Spinal cord (tissue), 10 donors: ENCODE data around the gene CTRL. TPM values are rescaled to one million over a fixed set of nuclear protein-coding genes. Genes with fewer than 3 reads are reported as not detected.
"Not testable (repeated sequence)": the region's sequence is repeated elsewhere in the genome, so short reads cannot be mapped to it uniquely, and the experiment has no call there.

Experiments used
- DNase-seq, 6 donors: peaks; one replicate each; pipeline versions ENCODE4 v3.0.0 to v3.0.0-alpha.2; 2013 to 2015; ENCODE audit warnings: low spot score in 6 of 6, low read depth in 4 of 6
- H3K27ac ChIP-seq: one replicate; pipeline ENCODE4 v1.5.1; 2013; ENCODE audit warnings: low read depth, low read length, control low read depth
- H3K27me3 ChIP-seq: one replicate; pipeline ENCODE4 v1.6.1; 2013; ENCODE audit warnings: low read length; ENCODE audit not compliant: control insufficient read depth, insufficient read depth
- H3K36me3 ChIP-seq: one replicate; pipeline ENCODE4 v1.6.1; 2013; ENCODE audit warnings: low read length; ENCODE audit not compliant: control insufficient read depth, insufficient read depth
- H3K4me1 ChIP-seq: one replicate; pipeline ENCODE4 v1.6.1; 2013; ENCODE audit warnings: low read length; ENCODE audit not compliant: control insufficient read depth, insufficient read depth
- H3K4me3 ChIP-seq: one replicate; pipeline ENCODE4 v1.5.1; 2013; ENCODE audit warnings: low read depth, low read length, control low read depth
- H3K9me3 ChIP-seq: one replicate; pipeline ENCODE4 v1.6.1; 2013; ENCODE audit warnings: low read length; ENCODE audit not compliant: control insufficient read depth, insufficient read depth
- WGBS: methylation state at CpG from one replicate; pipeline ENCODE4 v1.1.5; 2013; ENCODE audit warnings: missing lambda C conversion rate; ENCODE audit not compliant: insufficient coverage; 5-methylcytosine and 5-hydroxymethylcytosine counted together
- polyA plus RNA-seq, 2 donors: library from polyadenylated mRNA; unstranded; fragments of 120-200 nt; gene quantifications; one replicate each; pipeline ENCODE4 v1.2.1, GENCODE V29; 2013; ENCODE audit not compliant: insufficient read length in 2 of 2
- total RNA-seq, 2 donors: library from RNA; depleted of rRNA in 1 of 2; stranded (reverse); fragments of 120-200 nt in 1 of 2; fragments of >200 nt in 1 of 2; gene quantifications; one replicate each; pipeline versions ENCODE4 v1.2.3 to v1.2.4, GENCODE V29; 2013 to 2014
- donor health status: healthy.

Gene CTRL
- total and polyA plus RNA-seq, 4 donors: 0.89 to 8.1 (median 3.0) TPM

DNA sequence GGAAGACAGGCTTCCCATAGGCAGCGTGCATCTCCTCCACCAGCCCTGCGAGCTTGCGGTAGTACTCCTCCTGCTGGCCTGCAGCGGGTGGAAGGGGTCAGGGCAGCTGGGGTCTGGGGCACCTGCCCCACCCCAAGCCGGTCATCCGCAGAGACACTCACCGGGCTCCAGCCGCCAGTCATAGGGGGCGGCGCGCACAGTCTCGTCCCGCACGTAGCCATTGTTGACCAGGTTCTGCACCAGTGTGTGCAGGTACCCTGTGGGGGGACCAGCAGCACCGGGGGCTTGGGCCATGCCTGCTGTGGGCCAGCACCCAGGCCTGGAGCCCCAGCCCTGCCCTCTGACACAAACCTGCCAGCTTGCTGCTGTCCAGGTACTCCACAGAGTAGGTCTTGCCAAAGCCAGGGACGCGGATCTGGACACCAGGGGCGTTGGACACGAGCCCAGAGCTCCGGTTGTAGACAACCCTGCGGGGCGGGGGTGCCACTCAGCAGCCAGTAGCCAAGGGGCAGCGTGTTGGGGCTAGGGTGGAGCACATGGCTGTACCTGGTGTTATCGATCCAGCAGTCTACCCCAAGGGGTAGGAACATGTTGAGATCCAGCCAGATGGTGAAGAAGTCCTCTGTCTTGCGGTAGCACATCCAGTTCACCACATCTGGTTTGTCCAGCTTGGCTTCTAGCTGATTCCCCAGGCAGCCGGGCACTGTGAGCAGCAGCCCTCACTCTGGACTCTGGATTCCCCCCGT lies 11.0 kb upstream of the CTRL start:
- no peaks in the 10 kb centered on the region for H3K9me3 ChIP-seq
- 88% methylated on average over 27 of the region's 27 CpGs for WGBS
- H3K36me3 ChIP-seq: peaks cover 84% of the 10 kb centered on the region
- no peak overlapping the region for H3K27ac ChIP-seq
- H3K4me3 ChIP-seq: no peak overlapping the region
- peaks cover 55% of the 10 kb centered on the region for H3K4me1 ChIP-seq
- no peak for DNase-seq
- H3K27me3 ChIP-seq: no peaks in the 10 kb centered on the region

DNA sequence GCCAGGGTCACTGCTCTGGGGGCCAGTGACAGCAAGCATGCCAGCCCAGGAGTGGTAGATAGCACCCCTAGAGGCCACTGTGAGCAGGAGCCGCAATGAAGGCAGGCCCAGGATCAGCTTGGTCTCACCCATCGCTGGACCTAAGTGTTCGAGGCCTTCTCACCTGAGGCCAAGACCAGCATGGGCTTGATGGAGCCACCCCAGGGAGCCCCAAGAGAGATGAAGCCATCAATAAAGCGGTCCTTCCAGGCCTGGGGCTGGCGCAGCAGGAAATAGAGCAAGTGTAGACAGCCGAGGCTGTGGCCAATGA lies 10.5 kb upstream of the CTRL start:
- Histone ChIP-seq H3K27ac (no peak overlapping the region), H3K27me3 (no peaks in the 10 kb centered on the region), H3K4me1 (peaks cover 54% of the 10 kb centered on the region), H3K4me3 (no peak overlapping the region), H3K9me3 (no peaks in the 10 kb centered on the region), H3K36me3 (peaks cover 79% of the 10 kb centered on the region)
- 76% methylated on average over 6 of the region's 6 CpGs for WGBS
- DNase-seq: peak in 1 of 6 donors; percentile 32

DNA sequence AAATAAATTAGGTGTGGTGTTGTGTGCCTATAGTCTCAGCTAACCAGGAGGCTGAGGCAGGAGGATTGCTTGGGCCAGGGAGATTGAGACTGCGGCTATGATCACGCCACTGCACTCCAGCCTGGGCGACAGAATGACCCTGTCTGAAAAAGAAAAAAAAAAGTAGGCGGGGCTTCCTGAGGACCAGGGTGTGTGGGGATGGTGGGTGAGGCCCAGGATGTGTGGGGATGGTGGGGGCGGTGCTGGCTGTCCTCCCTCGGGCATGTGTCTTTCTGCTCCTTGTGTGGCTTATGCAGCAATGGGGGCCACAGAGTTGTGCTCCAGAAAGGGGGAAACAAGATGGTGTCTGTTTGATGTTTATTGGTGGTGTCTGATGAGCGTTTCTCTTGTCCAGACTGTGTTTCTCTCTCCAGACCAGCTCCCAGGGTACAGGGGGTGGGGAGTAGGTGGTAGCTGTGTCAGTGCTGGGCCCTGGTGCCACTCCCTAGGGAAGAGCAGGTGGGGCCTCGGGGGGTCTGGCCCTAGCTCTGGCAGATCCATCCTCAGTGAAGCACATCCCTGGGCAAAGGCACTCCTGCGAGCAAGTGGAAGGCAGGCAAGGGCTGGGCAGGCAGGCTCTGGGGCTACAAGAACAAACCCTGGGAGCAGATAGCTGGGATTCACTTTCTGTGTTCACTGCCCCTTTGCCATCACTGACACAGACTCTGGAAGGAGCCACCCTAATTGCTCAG lies 10.0 kb upstream of the CTRL start:
- WGBS: 88% methylated on average over 9 of the region's 9 CpGs
- Histone ChIP-seq H3K4me1 (peaks cover 54% of the 10 kb centered on the region), H3K9me3 (no peaks in the 10 kb centered on the region), H3K27ac (no peak overlapping the region), H3K4me3 (no peak overlapping the region), H3K27me3 (no peaks in the 10 kb centered on the region), H3K36me3 (peaks cover 74% of the 10 kb centered on the region)
- DNase-seq: no peak

DNA sequence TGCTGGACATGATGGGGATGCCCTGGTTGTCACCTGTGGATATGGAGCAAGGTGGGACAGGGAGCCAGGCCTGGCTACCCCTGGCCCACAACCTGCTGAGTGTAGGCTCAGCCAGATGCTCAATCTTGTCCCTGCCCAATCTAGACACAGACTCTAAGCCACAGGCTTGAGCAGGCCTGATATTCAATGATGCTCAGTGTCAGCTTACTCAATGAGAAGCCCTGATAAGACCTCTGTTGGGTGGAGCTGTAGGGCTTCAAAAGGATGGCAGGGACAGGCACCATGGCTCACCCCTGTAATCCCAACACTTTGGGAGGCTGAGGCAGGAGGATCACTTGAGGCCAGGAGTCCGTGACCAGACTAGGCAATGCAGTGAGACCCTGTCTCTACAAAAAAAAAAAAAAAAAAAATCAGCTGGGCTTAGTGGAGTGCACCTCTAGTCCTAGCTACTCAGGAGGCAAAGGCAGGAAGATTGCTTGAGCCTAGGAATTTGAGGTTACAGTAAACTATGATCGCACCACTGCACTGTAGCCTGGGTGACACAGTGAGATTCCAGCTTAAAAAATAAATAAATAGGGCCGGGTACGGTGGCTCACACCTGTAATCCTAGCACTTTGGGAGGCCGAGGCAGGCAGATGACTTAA lies 8.9 kb upstream of the CTRL start:
- H3K27me3 ChIP-seq: no peaks in the 10 kb centered on the region
- no peak overlapping the region for H3K4me3 ChIP-seq
- DNase-seq: no peak
- 90% methylated on average over 4 of the region's 5 CpGs for WGBS
- no peaks in the 10 kb centered on the region for H3K9me3 ChIP-seq
- peaks cover 45% of the 10 kb centered on the region for H3K4me1 ChIP-seq
- H3K27ac ChIP-seq: no peak overlapping the region
- peaks cover 63% of the 10 kb centered on the region for H3K36me3 ChIP-seq

DNA sequence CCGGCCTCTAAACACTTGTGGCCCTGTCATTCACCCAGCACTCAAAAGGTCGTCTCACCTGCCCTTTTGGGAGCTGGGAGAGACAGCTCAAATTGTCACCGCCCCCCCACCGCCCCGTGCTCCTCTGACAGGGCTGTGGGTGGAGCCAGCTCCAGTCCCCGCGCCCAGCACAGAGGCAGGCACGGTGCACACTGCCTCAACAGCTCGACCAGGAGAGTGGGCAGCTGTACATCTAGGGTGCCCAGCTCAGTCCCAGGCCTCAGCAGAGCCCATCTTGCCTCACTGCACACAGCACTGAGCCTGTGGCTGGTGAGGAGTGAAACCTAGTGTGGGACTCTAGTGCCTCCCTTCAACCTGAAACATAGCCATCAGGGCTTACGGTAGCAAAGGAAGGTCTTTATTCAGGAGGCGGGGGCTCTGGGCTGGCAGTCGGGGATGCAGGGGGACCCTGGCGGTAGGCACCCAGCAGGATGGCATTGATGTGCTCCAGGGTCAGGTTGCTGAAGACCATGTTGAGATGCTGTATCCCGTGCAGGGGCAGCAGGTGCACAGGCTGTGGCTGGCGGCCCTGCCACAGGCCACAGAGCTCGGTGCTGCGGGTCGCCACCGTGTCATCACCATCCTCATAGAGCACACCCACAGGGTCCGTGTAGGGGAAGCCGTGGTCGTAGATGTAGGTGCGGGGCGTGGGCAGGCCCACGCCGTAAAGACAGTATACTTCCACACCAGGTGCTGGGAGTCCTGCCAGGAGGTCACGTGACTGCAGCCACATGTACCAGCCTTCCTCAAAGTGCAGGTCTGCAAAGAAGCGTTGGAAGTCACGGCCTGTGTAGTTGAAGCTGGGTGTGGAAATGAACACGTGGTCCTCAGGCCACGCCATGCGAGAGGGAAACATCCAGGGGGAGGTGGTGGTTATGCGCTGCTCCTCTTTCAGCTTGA lies 8.1 kb upstream of the CTRL start:
- Histone ChIP-seq H3K4me1 (peaks cover 44% of the 10 kb centered on the region), H3K9me3 (no peaks in the 10 kb centered on the region), H3K27ac (no peak overlapping the region), H3K27me3 (no peaks in the 10 kb centered on the region), H3K4me3 (no peak overlapping the region), H3K36me3 (peaks cover 56% of the 10 kb centered on the region)
- 89% methylated on average over 33 of the region's 33 CpGs for WGBS
- no peak for DNase-seq

DNA sequence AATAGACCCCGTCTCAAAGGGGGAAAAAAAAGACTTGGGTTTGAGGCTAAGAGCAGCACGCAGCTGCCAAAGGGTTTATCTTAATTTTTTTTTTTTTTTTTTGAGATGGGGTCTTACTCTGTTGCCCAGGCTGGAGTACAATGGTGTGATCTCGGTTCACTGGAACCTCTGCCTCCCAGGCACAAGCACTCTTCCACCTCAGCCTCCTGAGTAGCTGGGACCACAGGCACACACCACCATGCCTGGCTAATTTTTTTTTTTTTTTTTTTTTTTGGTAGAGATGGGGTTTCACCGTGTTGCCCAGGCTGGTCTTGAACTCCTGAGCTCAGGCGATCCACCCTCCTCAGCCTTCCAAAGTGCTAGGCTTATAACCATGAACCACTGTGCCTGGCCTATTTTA lies 6.1 kb upstream of the CTRL start:
- H3K4me1 ChIP-seq: peaks cover 38% of the 10 kb centered on the region
- H3K27ac ChIP-seq: not testable (repeated sequence)

DNA sequence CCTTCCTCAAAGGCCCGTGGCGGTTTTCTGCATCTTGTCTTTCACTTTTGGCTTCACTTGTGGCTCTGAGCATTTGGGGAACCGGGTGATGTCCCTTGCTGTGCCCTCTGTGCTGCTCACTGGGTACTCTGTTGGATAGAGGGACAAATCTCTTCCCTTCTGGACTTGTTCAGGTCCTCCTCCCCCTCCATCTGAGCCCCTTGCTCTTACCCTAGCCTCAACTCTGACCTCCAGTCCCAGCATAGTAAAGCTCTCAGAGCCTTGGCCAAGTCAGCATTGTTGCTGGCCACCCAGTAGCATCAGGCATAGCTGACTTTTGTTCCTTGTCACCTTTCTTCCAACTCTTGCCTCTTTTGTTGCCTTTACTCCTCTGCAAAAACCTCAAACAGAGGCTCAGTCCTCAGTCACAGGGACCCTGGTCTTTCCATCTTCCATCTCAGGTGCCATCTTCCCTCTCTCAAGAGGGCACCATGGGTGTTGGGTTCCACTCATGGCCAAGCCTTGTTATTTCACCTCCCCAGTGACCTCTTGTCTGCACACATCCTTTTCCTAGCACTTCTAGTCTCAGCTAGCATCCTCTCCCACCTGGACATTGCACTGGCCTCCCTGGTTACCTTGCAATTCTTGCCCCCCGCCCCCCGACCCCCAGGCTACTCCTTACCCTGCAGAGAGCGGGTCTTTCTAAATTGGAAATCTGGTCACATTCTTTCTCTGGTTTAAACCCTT lies 5.4 kb upstream of the CTRL start:
- peak in 1 of 6 donors; percentile 56 for DNase-seq
- no peaks in the 10 kb centered on the region for H3K9me3 ChIP-seq
- 58% methylated on average over 5 of the region's 6 CpGs for WGBS
- H3K4me3 ChIP-seq: peak overlapping the region; percentile 97
- peak overlapping the region; percentile 96 for H3K27ac ChIP-seq
- H3K27me3 ChIP-seq: no peaks in the 10 kb centered on the region
- H3K4me1 ChIP-seq: peaks cover 32% of the 10 kb centered on the region
- peaks cover 46% of the 10 kb centered on the region for H3K36me3 ChIP-seq

More for the DNA sequence above, 6.1 kb upstream of the CTRL start:
- DNase-seq, H3K4me3 ChIP-seq, H3K9me3 ChIP-seq, H3K27me3 ChIP-seq: not testable (repeated sequence)
- WGBS: 100% methylated on average over 2 of the region's 5 CpGs
- H3K36me3 ChIP-seq: peaks cover 47% of the 10 kb centered on the region

DNA sequence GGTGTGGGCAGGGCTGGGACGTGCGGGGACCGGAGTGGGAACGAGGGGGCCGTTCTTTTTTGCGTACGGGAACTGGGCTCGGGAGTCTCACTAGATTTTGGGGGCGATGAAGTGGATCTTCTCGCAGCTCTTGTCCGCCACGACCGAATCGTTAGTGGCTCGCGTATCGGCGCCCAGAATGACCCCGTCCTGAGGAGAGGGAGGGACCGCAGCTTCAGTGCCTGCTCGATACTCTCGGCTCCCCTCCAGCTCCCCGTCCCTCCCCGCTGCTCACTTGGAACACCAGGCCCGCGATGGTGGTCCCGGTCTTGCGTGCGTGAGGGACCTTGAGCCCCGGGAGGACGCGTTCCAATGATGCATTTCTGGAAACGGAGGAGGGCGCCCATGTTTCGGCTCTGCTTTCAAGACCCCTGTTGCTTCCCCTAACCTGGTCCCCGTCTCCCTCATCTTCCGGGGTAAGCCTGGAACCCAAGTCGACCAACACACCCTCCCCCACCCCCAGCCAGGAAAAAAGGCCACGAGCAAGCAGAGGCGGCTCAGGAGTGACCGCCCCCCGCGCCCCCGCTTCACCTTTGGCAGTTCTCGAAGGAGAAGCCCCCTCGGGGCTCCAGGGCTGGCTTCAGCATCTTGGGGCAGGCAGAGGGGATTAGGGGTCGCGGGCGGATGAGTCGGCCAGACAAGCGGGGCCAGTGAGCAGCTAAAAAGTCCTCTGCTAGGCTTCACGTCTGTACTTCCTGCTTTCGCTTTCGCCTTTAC lies 4.6 kb upstream of the CTRL start, which contains the start of gene PSMB10:
Gene PSMB10 (minus strand): TSS at position 727 of the 756 bp plus-strand sequence. CDS start 101 bp downstream, at position 626.
- Histone ChIP-seq H3K4me3 (peak within 1 kb of the TSS; percentile 97), H3K27me3 (no peaks in the 10 kb centered on the region), H3K27ac (peak within 1 kb of the TSS; percentile 96), H3K36me3 (peaks cover 46% of the 10 kb centered on the region), H3K9me3 (no peaks in the 10 kb centered on the region), H3K4me1 (peaks cover 32% of the 10 kb centered on the region)
- under 1% methylated on average over 54 of the region's 54 CpGs for WGBS
- DNase-seq: peak in 3 of 6 donors; percentile 38 to 84 (median 79)
